Left ventricle myocardium superior (tissue), 1 donor: ENCODE measurements around the gene EXOC2. TPM values are rescaled to one million over a fixed set of nuclear protein-coding genes. Genes with fewer than 3 reads are reported as not detected.
A peak's percentile ranks its signal among the peaks of the same experiment; 100 is the strongest.

Experiments used
- ATAC-seq: fragments of 200-7000 bp; cut with Tn5 transposase; one replicate; pipeline ENCODE4 v1.9.1; 2020; ENCODE audit warnings: mild to moderate bottlenecking, moderate library complexity
- DNase-seq: peaks from one replicate; pipeline ENCODE4 v3.0.0-alpha.2; 2020
- intact Hi-C: fragments of 100-400 bp; cut with micrococcal nuclease; formaldehyde crosslinking; loops from one replicate; pipeline ENCODE4 v1.11.0; 2022
- total RNA-seq: library from RNA; stranded (reverse); fragmentation: NEBNext Ultra II Directional; extraction: Animal tissue kit (Norgen Biotek cat#: 25700); gene quantifications from one replicate; pipeline ENCODE4 v1.2.1, GENCODE V29; 2021
- donor health status: DM: no; HTN: yes; CAD: no; lungs with severe emphysema.

EXOC2 gene
- total RNA-seq, 1 donor from 2014 or later = 12.7 TPM

GRCh38 chr6:654136-654535 lies 38.8 kb downstream of the EXOC2 start:
- intact Hi-C loops = no loop called here
- DNase-seq (no peak), ATAC-seq (no peak)

GRCh38 chr6:652865-653264 lies 40.1 kb downstream of the EXOC2 start:
- intact Hi-C loops = no loop called here
- no peak for ATAC-seq
- no peak for DNase-seq

- DNase-seq (no peak), ATAC-seq (no peak)
- intact Hi-C loops = no loop called here
Observed at GRCh38 chr6:650098-650497, 42.8 kb downstream of the EXOC2 start.

GRCh38 chr6:642805-643204 lies 50.1 kb downstream of the EXOC2 start:
- DNase-seq (no peak), ATAC-seq (no peak)

GRCh38 chr6:641225-641985 lies 51.5 kb downstream of the EXOC2 start:
- no peak for DNase-seq
- ATAC-seq = no peak
- intact Hi-C loops = no loop called here

More at GRCh38 chr6:642805-643204, 50.1 kb downstream of the EXOC2 start:
- intact Hi-C loops = no loop called here

GRCh38 chr6:636488-636887 lies 56.5 kb downstream of the EXOC2 start:
- DNase-seq (no peak), ATAC-seq (no peak)
- intact Hi-C loops = no loop called here

- ATAC-seq (no peak), DNase-seq (no peak)
- intact Hi-C loops = no loop called here
Observed at GRCh38 chr6:635233-635632, 57.7 kb downstream of the EXOC2 start.

- no peak for DNase-seq
- intact Hi-C loops = no loop called here
- no peak for ATAC-seq
Observed at GRCh38 chr6:633611-634010, 59.3 kb downstream of the EXOC2 start.

- no peak for ATAC-seq
- DNase-seq = no peak
- intact Hi-C loops = no loop called here
Observed at GRCh38 chr6:628766-629165, 64.2 kb downstream of the EXOC2 start.

GRCh38 chr6:626236-626635 lies 66.7 kb downstream of the EXOC2 start:
- intact Hi-C loops = no loop called here

GRCh38 chr6:624979-625378 lies 68.0 kb downstream of the EXOC2 start:
- no peak for DNase-seq
- peak; percentile 94 for ATAC-seq
- intact Hi-C loops = no loop called here

More at GRCh38 chr6:626236-626635, 66.7 kb downstream of the EXOC2 start:
- no peak for DNase-seq
- ATAC-seq = no peak

GRCh38 chr6:622462-622861 lies 70.5 kb downstream of the EXOC2 start:
- ATAC-seq (no peak), DNase-seq (no peak)
- intact Hi-C loops = no loop called here

GRCh38 chr6:621931-622330 lies 71.0 kb downstream of the EXOC2 start:
- intact Hi-C loops = no loop called here
- ATAC-seq (no peak), DNase-seq (no peak)

- intact Hi-C loops = no loop called here
- ATAC-seq (no peak), DNase-seq (no peak)
Observed at GRCh38 chr6:620950-621349, 72.0 kb downstream of the EXOC2 start.

- intact Hi-C loops = no loop called here
- ATAC-seq = no peak
- no peak for DNase-seq
Observed at GRCh38 chr6:620166-620565, 72.8 kb downstream of the EXOC2 start.

- intact Hi-C loops = no loop called here
- no peak for ATAC-seq
- no peak for DNase-seq
Observed at GRCh38 chr6:617456-618100, 75.4 kb downstream of the EXOC2 start.

- intact Hi-C loops = no loop called here
Observed at GRCh38 chr6:613981-614380, 79.0 kb downstream of the EXOC2 start.

GRCh38 chr6:611928-612327 lies 81.0 kb downstream of the EXOC2 start:
- intact Hi-C loops = no loop called here
- DNase-seq (no peak), ATAC-seq (no peak)

More at GRCh38 chr6:613981-614380, 79.0 kb downstream of the EXOC2 start:
- ATAC-seq (no peak), DNase-seq (no peak)

GRCh38 chr6:610882-611281 lies 82.1 kb downstream of the EXOC2 start:
- peak; percentile 23 for ATAC-seq
- intact Hi-C loops = no loop called here
- no peak for DNase-seq

- DNase-seq (no peak), ATAC-seq (no peak)
- intact Hi-C loops = no loop called here
Observed at GRCh38 chr6:609905-610304, 83.0 kb downstream of the EXOC2 start.

GRCh38 chr6:606829-607379 lies 86.0 kb downstream of the EXOC2 start:
- no peak for DNase-seq

More at GRCh38 chr6:606829-607379, 86.0 kb downstream of the EXOC2 start:
- intact Hi-C loops = no loop called here
- ATAC-seq = no peak
